ENCODE results near the gene XRCC3.

The XRCC3 gene

GRCh38 chr14:103715052-103716000, at the start of gene XRCC3, which contains the start of gene ZFYVE21:
Gene XRCC3, minus strand, starts transcription at chr14:103715451. Its CDS starts 4,364 bp downstream, at chr14:103711087.
Gene ZFYVE21, plus strand, starts transcription at chr14:103715810. Its CDS starts 32 bp downstream, at chr14:103715842.
- DNase-seq = peak; percentile 100

- DNase-seq = no peak
Measured at GRCh38 chr14:103763730-103764488, 48.7 kb upstream of the XRCC3 start.

- no peak for DNase-seq
Measured at GRCh38 chr14:103762541-103762940, 47.3 kb upstream of the XRCC3 start.

GRCh38 chr14:103762036-103762435, 46.8 kb upstream of the XRCC3 start:
- no peak for DNase-seq

GRCh38 chr14:103758059-103758776, 43.0 kb upstream of the XRCC3 start:
- DNase-seq = no peak

- DNase-seq = no peak
Measured at GRCh38 chr14:103755060-103755459, 39.8 kb upstream of the XRCC3 start.

- no peak for DNase-seq
Measured at GRCh38 chr14:103753774-103754173, 38.5 kb upstream of the XRCC3 start.

- no peak for DNase-seq
Measured at GRCh38 chr14:103749860-103750259, 34.6 kb upstream of the XRCC3 start.

- DNase-seq = no peak
Measured at GRCh38 chr14:103749452-103749851, 34.2 kb upstream of the XRCC3 start.

GRCh38 chr14:103748534-103748857, 33.2 kb upstream of the XRCC3 start:
- DNase-seq = no peak

- no peak for DNase-seq
Measured at GRCh38 chr14:103746701-103747100, 31.4 kb upstream of the XRCC3 start.

- DNase-seq = no peak
Measured at GRCh38 chr14:103745424-103745823, 30.2 kb upstream of the XRCC3 start.

GRCh38 chr14:103744621-103745395, 29.6 kb upstream of the XRCC3 start:
- no peak for DNase-seq

- DNase-seq = no peak
Measured at GRCh38 chr14:103743691-103744090, 28.4 kb upstream of the XRCC3 start.

GRCh38 chr14:103742499-103743255, 27.4 kb upstream of the XRCC3 start:
- no peak for DNase-seq

GRCh38 chr14:103741876-103742275, 26.6 kb upstream of the XRCC3 start:
- DNase-seq = no peak

- no peak for DNase-seq
Measured at GRCh38 chr14:103740991-103741689, 25.9 kb upstream of the XRCC3 start.

- no peak for DNase-seq
Measured at GRCh38 chr14:103739793-103740501, 24.7 kb upstream of the XRCC3 start.

- DNase-seq = no peak
Measured at GRCh38 chr14:103739466-103739792, 24.2 kb upstream of the XRCC3 start.

GRCh38 chr14:103738701-103739451, 23.6 kb upstream of the XRCC3 start:
- no peak for DNase-seq

All from NCI-H1105 (cell line).